NCI-H2196 treated with DMSO at 0.1 percent for 48 hours (cell line): ENCODE results near the gene ZBTB3.
"Not testable (repeated sequence)": the region's sequence is repeated elsewhere in the genome, so short reads cannot be mapped to it uniquely, and the experiment has no call there.

Experiments
- DNase-seq: peaks from one replicate; lab custom pipeline; 2025; ENCODE audit not compliant: unreplicated experiment; lab: John Stamatoyannopoulos, UW

Gene ZBTB3

GRCh38 chr11:62753736-62754603 lies at the start of gene ZBTB3:
Gene ZBTB3 (minus strand): TSS chr11:62754160. CDS start chr11:62753664, 496 bp downstream.
- DNase-seq: peak; percentile 99

- no peak for DNase-seq
Measured at GRCh38 chr11:62801071-62801470, 47.1 kb upstream of the ZBTB3 start.

DNA sequence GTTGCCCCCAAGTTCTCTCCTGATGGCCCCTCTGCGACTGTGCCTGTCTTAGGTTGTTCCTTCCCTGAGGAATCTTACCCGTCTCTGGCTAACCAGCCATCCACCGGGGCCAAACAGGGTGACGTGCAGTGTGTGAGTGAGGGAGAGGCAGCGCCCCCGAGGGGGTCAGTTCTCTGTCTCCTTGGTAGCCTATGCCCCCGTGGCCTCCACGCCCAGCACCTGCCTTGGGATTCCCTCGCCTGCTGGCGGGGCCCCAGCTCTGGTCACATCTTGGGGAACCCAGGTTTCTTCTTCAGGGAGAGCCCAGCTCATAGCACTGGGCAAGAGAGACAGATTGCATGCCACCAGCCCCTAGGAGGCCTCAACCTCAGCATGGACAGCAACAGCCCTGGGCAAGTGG lies 45.5 kb upstream of the ZBTB3 start:
- DNase-seq: no peak

- no peak for DNase-seq
Measured at GRCh38 chr11:62796281-62796680, 42.3 kb upstream of the ZBTB3 start.

- no peak for DNase-seq
Measured at GRCh38 chr11:62794201-62794775, 40.3 kb upstream of the ZBTB3 start.

- no peak for DNase-seq
Measured at GRCh38 chr11:62792202-62792575, 38.2 kb upstream of the ZBTB3 start.

DNA sequence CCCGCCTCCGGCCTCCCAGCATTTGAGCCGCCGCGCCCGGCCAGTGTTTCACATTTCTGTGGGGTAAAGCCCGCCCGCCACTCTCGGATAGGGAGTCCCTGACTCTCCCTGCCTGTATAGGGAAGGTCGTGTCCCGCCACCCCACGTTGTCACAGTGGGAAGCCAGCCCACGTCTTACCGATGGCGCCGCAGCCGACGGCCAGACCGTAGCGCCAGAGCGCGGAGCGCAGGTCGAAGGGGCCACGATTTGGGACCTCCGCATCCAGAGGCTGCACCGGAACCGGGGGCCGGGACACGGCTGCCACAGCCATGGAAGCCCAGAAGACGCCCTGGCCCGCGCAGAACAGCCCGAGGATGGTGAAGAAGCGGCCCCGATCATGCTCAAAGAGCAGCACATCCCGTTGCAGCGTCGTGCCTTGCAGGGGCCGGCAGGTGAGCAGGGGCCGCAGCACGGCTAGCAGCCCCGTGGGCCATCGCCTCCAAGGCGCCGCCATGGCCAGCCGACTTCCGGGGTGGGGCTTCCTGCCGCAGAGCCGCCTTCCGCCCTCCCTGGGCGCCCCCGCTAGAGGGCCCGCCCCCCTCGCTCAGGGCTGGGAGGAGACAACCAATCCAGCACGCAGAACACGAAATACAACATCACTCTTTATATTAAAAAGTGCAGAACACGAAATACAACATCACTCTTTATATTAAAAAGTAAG lies 37.7 kb upstream of the ZBTB3 start, which contains the start of gene TMEM223:
TSS of gene TMEM223 (minus strand) at position 506 of the 701 bp plus-strand sequence. CDS start at position 494, 12 bp downstream.
- DNase-seq: peak; percentile 80

GRCh38 chr11:62789576-62789975 lies 35.6 kb upstream of the ZBTB3 start:
- DNase-seq: no peak

- no peak for DNase-seq
Measured at GRCh38 chr11:62788991-62789390, 35.0 kb upstream of the ZBTB3 start.

DNA sequence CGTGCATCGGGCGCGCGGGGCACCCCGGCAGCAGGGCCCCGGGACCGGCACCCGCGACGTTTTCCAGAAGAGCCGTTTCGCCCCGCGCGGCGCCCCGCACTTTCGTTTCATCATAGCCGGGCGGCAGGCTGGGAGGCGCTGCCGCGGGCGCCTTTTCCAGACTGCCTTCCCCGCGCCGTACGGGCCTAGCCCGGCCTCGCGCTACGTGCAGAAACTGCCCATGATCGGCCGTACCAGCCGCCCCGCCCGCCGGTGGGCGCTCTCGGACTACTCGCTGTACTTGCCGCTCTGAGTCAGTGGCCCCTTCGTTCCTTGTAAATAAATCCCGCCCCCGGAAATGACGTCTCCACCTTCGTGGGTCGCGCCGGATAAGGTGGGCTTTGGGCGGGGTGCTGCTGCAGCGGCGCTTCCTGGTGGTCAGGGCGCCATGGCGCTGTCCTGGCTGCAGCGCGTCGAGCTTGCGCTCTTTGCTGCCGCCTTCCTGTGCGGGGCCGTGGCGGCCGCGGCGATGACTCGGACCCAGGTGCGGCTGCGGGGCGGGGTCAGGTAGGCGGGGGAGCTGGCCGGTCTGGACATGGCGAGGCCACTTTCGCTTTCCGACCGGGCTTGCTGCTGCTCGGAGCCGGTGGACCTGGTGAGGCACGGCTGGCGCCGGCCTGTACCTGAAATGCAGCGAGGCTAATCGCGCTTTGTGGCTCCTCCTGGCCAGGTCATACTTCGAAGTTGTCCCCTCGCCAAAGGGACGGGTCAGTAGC lies 33.2 kb upstream of the ZBTB3 start, which contains the start of gene TMEM179B:
TSS of gene TMEM179B (plus strand) at position 398 of the 755 bp plus-strand sequence. CDS start at position 428, 30 bp downstream.
- peak; percentile 95 for DNase-seq

DNA sequence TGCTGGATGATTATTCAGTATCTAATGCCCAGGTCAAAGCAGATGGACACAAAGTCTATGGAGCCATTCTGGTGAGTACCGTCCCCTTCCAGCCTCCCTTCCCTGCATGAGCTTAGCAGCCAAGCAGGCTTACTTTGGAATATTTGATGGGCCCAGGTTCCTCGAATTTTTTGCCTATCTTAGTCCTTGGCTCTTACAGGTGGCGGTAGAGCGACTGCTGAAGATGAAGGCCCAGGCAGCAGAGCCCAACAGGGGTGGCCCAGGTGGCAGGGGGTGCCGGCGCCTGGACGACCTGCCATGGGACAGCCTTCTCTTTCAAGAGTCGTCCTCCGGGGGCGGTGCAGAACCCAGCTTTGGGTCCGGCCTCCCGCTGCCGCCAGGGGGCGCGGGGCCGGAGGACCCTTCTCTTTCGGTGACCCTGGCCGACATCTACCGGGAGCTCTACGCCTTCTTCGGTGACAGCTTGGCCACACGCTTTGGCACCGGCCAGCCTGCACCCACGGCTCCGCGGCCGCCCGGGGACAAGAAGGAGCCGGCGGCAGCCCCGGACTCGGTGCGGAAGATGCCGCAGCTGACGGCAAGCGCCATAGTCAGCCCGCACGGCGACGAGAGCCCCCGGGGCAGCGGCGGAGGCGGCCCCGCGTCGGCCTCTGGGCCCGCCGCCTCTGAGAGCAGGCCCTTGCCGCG lies 32.5 kb upstream of the ZBTB3 start:
- DNase-seq: peak; percentile 45

DNA sequence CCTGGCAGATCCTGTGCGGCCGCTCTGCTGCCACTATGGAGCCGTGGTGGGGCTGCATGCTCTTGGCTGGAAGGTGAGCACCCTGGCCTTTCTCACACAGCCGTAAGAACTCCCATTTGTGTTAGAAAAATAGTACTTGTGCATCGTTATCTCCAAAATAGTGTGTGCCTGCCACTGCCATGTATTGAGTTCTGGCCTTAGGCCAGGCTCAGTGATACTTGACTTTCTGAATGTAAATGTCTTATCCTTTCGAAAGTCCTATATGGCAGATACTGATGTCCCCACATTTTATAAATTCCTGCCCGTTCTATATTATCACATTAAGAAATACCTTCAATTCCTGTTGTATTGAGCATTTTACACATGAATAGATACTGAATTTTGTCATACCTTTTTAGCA lies 28.8 kb upstream of the ZBTB3 start:
- no peak for DNase-seq

DNA sequence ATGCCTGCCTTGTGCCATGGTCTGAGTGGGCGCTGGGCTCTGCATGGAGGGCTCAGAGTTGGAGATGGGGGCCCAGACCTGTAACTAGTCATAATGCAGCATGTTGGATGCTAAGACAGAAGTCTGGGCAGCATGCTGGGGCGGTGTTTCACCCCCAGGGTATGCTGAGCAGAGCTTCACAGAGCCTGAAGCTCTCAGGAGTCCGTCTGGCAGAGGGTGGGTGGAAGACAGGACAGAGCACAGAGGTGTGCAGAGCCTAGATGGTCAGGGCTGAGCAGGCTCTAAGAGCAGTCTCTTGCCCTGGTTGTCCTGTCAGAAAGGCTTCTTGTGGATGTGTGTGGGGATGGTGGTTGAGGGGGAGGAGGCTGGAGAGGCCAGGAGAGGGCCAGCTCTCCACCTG lies 24.5 kb upstream of the ZBTB3 start:
- no peak for DNase-seq

DNA sequence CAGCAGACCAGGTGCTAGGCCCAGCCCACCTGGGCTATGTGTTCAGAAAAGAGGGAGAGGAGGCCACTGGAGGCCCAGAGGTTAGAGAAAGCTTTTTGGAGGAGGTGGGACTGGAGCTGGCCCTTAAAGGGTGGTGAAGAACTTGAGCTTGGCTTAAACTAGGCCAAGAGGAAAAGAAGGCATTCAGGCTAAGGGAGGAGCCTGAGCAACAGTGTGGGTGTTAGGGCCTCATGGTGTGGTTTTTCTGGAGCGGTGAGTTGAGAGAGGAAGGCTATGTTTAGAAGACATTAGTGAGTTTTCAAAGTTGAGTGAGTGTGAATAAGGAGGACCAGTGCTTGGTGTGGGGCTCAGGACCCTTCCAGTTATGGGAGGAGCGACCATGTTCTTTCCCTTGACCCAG lies 23.4 kb upstream of the ZBTB3 start:
- DNase-seq: no peak

DNA sequence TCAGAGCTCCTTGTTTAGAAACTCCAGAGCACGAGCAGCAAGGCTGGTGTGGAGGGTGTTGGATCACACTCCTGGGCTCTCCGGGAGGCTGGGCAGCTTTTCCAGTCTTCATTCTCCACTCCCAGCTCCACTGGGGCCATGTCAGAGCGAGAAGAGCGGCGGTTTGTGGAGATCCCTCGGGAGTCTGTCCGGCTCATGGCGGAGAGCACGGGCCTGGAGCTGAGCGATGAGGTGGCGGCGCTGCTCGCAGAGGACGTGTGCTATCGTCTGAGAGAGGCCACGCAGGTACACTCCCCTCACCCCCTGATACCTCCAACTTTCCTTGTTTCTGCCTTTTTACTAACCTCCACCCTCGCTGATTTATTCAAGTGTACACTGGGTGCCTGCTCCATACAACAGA lies 21.7 kb upstream of the ZBTB3 start:
- DNase-seq: no peak

DNA sequence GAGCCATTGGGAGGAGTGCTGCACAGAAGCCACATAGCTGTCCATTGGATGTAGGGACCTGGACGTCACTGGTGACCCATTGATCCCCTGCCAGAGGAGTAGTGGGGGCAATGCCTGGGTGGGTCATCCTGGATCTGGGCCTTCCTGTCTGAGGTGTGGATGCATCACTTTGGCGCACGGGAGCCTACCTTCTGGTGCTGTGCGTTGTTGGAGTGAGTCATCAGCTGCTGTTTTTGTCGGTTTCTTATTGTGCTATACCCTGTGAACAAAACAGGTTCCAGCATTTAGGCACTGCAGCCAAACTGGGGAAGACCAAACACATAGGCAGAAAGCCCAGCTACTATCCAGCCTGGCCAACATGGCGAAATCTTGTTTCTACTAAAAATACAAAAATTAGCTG lies 20.4 kb upstream of the ZBTB3 start:
- no peak for DNase-seq

DNA sequence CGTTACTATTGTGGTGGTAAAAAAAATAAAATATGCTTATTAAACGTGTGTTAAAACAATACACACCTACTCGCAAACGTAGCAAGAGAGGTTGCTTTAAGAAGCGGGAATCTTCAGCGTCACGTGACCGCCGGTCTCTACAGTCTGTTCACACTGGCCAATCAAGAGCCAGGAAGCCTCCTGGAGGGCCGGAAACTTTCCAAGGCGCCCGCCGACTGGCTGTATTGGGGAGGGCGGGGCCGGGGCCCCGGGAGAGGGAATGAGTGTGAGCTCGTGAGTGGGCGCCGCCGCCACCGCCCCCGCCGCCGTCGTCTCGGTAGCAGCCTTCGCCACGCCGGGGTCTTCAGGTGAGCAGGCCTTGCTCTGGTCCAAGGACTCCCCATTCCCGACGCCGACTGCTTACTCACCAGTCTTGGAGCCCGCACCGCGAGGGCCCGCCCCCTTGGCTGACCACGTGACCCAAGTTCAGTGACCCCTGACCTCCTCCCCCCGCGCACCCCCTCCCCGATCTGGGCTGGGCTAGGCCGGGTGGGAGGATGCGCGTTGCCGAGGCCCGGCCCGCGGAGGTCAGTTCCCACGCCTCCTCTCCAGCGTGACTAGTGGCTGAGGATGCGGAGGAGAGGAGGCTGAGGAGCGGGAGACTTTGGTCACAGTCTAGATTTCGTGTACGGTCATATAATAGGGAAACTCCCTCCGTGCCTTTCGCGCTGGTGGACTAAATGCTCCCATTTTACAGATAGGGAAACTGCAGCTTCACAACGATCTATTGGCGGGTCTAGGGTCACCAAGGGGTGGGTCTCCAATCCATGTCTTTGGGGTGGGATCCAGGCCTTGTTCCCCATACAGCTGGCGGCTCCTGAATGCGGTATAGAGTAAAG lies 17.4 kb upstream of the ZBTB3 start, which contains the start of gene TAF6L:
TSS of gene TAF6L (plus strand) at position 253 of the 878 bp plus-strand sequence. CDS start 4,388 bp downstream, outside the sequence.
- DNase-seq: peak; percentile 93

- DNase-seq: no peak
Measured at GRCh38 chr11:62770778-62771143, 16.8 kb upstream of the ZBTB3 start.

DNA sequence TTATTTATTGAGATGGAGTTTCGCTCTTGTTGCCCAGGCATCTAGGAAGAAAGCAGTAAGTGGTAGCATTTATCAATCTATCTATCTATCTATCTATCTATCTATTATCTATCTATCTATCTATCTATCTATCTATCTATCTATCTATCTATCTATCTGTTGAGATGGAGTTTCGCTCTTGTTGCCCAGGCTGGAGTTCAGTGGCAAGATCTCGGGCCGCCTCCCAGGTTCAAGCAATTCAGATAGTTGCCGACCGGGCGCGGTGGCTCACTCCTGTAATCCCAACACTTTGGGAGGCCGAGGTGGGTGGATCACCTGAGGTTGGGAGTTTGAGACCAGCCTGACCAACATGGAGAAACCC lies 6.9 kb upstream of the ZBTB3 start:
- not testable (repeated sequence) for DNase-seq
